ENCODE measurements around the gene GLMP. TPM values are rescaled to one million over a fixed set of nuclear protein-coding genes. Genes with fewer than 3 reads are reported as not detected.
"Not testable (repeated sequence)": the region's sequence is repeated elsewhere in the genome, so short reads cannot be mapped to it uniquely, and the experiment has no call there.

Gene GLMP
- total and polyA plus RNA-seq, 2 donors from 2014 or later: 52.4 to 154 TPM

DNA sequence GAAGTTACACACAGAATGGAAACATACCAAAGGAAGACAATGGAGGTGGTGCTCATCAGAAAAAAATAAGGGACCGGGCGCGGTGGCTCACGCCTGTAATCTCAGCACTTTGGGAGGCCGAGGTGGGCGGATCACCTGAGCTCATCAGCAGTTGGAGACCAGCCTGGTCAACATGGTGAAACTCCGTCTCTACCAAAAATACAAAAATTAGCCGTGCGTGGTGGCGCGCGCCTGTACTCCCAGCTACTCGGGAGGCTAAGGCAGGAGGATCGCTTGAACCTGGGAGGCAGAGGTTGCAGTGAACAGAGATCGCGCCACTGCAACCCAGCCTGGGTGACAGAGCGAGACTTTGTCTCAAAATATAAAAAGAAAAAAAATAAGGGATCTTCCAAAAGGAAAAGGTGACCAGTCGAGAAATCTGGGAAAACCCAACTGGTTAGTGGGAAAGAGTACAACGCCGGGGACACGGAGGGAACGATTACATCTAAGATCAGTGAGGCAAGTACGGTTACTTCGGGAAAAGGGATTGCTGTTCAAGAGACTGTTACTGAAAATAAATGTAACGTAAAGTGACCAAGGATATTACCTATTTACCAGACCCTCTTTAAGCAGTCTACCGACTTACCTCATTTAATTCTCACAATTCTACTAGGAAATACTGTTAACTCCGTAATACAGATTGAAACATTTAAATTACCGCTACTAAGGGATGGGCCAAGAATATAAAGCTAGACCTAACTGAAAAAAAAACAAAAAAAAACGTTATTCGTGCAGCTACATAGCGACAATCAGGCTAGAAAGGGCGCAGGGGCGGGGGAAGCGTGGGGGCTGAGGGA lies 41.8 kb upstream of the GLMP start:
- TF ChIP-seq CTCF (IDR thresholded peaks at IDR 0.05; ENCODE audit: borderline replicate concordance, extremely low read depth, insufficient read depth): no peak
- Histone ChIP-seq H3K4me3 (ENCODE audit: low read length in 3 of 3) (peak overlapping the region; percentile 84 to 97 (median 92)), H3K27me3 (ENCODE audit: control insufficient read depth, insufficient read depth, low read length) (no peaks in the 10 kb centered on the region), H3K9me3 (ENCODE audit: control insufficient read depth in 2 of 3, insufficient read depth in 1 of 3, low read length in 3 of 3) (no peaks in the 10 kb centered on the region), H3K9ac (ENCODE audit: low read length in 3 of 3) (peak overlapping the region; percentile 41 to 90 (median 52)), H3K27ac (ENCODE audit: low read depth in 2 of 2, low read length in 2 of 2) (peak overlapping the region; percentile 82 to 85), H3K4me1 (ENCODE audit: control insufficient read depth in 2 of 3, insufficient read depth in 2 of 3, low read depth in 1 of 3, low read length in 3 of 3) (peaks cover 0 to 11% (median 6%) of the 10 kb centered on the region in 3 donors), H3K36me3 (ENCODE audit: control insufficient read depth in 2 of 3, insufficient read depth in 3 of 3, low read length in 3 of 3) (peaks cover 3 to 28% (median 11%) of the 10 kb centered on the region in 3 donors)
- intact Hi-C loops (cut with DNase I): no loop called here
- DNase-seq (no peak), FAIRE-seq (no peak)

DNA sequence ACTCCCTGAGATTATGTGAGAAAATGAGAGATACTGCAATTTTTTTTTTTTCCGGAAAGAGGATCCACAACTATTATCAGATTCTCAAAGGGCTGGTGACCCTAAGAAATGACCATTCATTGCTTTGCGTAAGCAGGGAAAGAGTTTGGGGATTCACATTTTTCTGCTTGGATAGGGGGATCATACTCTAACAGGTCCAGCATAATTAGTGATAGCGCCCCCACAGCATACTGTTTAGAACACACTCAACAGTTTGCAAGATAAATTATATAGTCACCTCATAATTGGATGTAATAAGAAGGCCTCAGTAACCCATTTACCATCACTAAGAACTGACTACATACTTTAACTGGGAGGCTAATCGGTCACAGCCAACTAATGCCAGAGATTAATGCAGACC lies 40.8 kb upstream of the GLMP start:
- intact Hi-C loops (cut with DNase I): no loop called here
- peaks cover 0 to 11% (median 6%) of the 10 kb centered on the region in 3 donors for H3K4me1 ChIP-seq (ENCODE audit: control insufficient read depth in 2 of 3, insufficient read depth in 2 of 3, low read depth in 1 of 3, low read length in 3 of 3)
- H3K9me3 ChIP-seq (ENCODE audit: control insufficient read depth in 2 of 3, insufficient read depth in 1 of 3, low read length in 3 of 3): no peaks in the 10 kb centered on the region
- no peak for DNase-seq
- H3K36me3 ChIP-seq (ENCODE audit: control insufficient read depth in 2 of 3, insufficient read depth in 3 of 3, low read length in 3 of 3): peaks cover 3 to 28% (median 13%) of the 10 kb centered on the region in 3 donors
- no peaks in the 10 kb centered on the region for H3K27me3 ChIP-seq (ENCODE audit: control insufficient read depth, insufficient read depth, low read length)
- H3K27ac ChIP-seq (ENCODE audit: low read depth in 2 of 2, low read length in 2 of 2): no peak overlapping the region
- TF ChIP-seq CTCF (IDR thresholded peaks at IDR 0.05; ENCODE audit: borderline replicate concordance, extremely low read depth, insufficient read depth): no peak
- H3K4me3 ChIP-seq (ENCODE audit: low read length in 3 of 3): peak overlapping the region in 2 of 3 donors; percentile 36 to 84
- H3K9ac ChIP-seq (ENCODE audit: low read length in 3 of 3): peak overlapping the region in 1 of 3 donors; percentile 62
- no peak for FAIRE-seq

DNA sequence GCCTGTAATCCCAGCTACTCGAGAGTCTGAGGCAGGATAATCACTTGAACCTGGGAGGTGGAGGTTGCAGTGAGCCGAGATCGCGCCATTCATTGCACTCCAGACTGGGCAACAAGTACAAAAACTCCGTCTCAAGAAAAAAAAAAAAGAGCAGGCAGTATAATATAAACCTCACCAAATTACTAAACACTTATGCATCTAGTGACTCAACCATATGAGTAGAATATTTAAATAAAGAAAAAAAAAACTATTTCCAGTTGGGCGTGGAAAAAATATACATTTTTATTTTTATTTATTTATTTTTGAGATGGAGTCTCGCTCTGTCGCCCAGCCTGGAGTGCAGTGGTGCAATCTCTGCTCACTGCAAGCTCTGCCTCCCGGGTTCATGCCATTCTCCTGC lies 27.7 kb upstream of the GLMP start:
- H3K27me3 ChIP-seq (ENCODE audit: control insufficient read depth, insufficient read depth, low read length); H3K27ac ChIP-seq (ENCODE audit: low read depth in 2 of 2, low read length in 2 of 2); H3K4me3 ChIP-seq (ENCODE audit: low read length in 3 of 3); H3K4me1 ChIP-seq (ENCODE audit: control insufficient read depth in 2 of 3, insufficient read depth in 2 of 3, low read depth in 1 of 3, low read length in 3 of 3); intact Hi-C loops (cut with DNase I); H3K9ac ChIP-seq (ENCODE audit: low read length in 3 of 3); DNase-seq; FAIRE-seq; H3K9me3 ChIP-seq (ENCODE audit: control insufficient read depth in 2 of 3, insufficient read depth in 1 of 3, low read length in 3 of 3): not testable (repeated sequence)
- peaks cover 17 to 40% (median 35%) of the 10 kb centered on the region in 3 donors for H3K36me3 ChIP-seq (ENCODE audit: control insufficient read depth in 2 of 3, insufficient read depth in 3 of 3, low read length in 3 of 3)

DNA sequence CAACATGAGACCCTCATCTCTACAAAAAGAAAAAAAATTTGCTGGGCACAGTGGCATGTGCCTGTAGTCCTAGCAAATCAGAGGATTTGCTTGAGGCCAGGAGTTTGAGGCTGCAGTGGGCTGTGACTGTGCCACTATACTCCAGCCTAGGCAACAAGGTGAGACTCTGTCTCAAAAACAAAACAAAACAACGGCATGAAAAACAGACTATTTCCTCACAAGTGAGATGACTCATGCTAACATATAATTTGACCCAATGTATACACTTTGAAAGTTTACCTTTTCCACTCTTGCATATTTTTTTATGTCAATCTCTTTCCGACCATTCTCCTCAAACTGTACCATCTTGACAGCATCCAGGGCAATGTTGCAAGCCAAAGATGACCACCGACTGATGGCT lies 25.1 kb upstream of the GLMP start:
- no peak for TF ChIP-seq CTCF (IDR thresholded peaks at IDR 0.05; ENCODE audit: borderline replicate concordance, extremely low read depth, insufficient read depth)
- H3K27ac ChIP-seq (ENCODE audit: low read depth in 2 of 2, low read length in 2 of 2): no peak overlapping the region
- DNase-seq: no peak
- peaks cover 21 to 60% (median 50%) of the 10 kb centered on the region in 3 donors for H3K36me3 ChIP-seq (ENCODE audit: control insufficient read depth in 2 of 3, insufficient read depth in 3 of 3, low read length in 3 of 3)
- H3K4me1 ChIP-seq (ENCODE audit: control insufficient read depth in 2 of 3, insufficient read depth in 2 of 3, low read depth in 1 of 3, low read length in 3 of 3): no peaks in the 10 kb centered on the region
- no peak for FAIRE-seq
- intact Hi-C loops (cut with DNase I): no loop called here
- H3K27me3 ChIP-seq (ENCODE audit: control insufficient read depth, insufficient read depth, low read length): no peaks in the 10 kb centered on the region
- H3K9me3 ChIP-seq (ENCODE audit: control insufficient read depth in 2 of 3, insufficient read depth in 1 of 3, low read length in 3 of 3): no peaks in the 10 kb centered on the region
- H3K4me3 ChIP-seq (ENCODE audit: low read length in 3 of 3): no peak overlapping the region
- H3K9ac ChIP-seq (ENCODE audit: low read length in 3 of 3): no peak overlapping the region

Measured in kidney (tissue), 14 donors.